Keratinocyte (primary cell): ENCODE measurements around the gene CPA4. TPM values are rescaled to one million over a fixed set of nuclear protein-coding genes. Genes with fewer than 3 reads are reported as not detected.

ENCODE experiments used
- DNase-seq: peaks from one replicate; pipeline ENCODE4 v3.0.0-alpha.2; 2011; ENCODE audit warnings: low read depth, missing footprints, low spot score
- FAIRE-seq: peaks from 2 replicates; lab custom pipeline; 2011; peaks lifted over from hg19 to GRCh38; lab: Jason Lieb, UNC
- H2AFZ ChIP-seq: 2 replicates; pipeline ENCODE4 v1.6.0; 2012; ENCODE audit warnings: low read length, control low read depth, inconsistent platforms; ENCODE audit not compliant: control insufficient read depth
- H3K27ac ChIP-seq: 2 replicates; pipeline ENCODE4 v1.5.1; 2011; ENCODE audit warnings: low read length; ENCODE audit not compliant: control insufficient read depth, insufficient read depth
- H3K27me3 ChIP-seq: 3 replicates; pipeline ENCODE4 v1.6.0; 2011; ENCODE audit warnings: low read length; ENCODE audit not compliant: control insufficient read depth, insufficient read depth; ENCODE audit errors: extremely low read depth
- H3K36me3 ChIP-seq, 2 experiments: 2 replicates in 1 of 2; 3 replicates in 1 of 2; pipeline ENCODE4 v1.5.1; 2011; ENCODE audit warnings: low read length in 2 of 2, mild to moderate bottlenecking in 1 of 2; ENCODE audit not compliant: control insufficient read depth in 2 of 2, insufficient read depth in 2 of 2; ENCODE audit errors: extremely low read depth in 1 of 2
- H3K4me1 ChIP-seq: 3 replicates; pipeline ENCODE4 v1.5.1; 2011; ENCODE audit warnings: low read length; ENCODE audit not compliant: control insufficient read depth, insufficient read depth; ENCODE audit errors: extremely low read depth
- H3K4me2 ChIP-seq: 3 replicates; pipeline ENCODE4 v1.6.0; 2011; ENCODE audit warnings: low read depth, low read length; ENCODE audit not compliant: control insufficient read depth, insufficient read depth; ENCODE audit errors: extremely low read depth
- H3K4me3 ChIP-seq, 3 experiments: fragments of 200-600 bp in 1 of 3; sonication (generic) in 1 of 3; 2 replicates in 2 of 3; 3 replicates in 1 of 3; pipeline ENCODE4 v1.5.1; 2011 to 2016; ENCODE audit warnings: low read length in 3 of 3, mild to moderate bottlenecking in 3 of 3, control low read depth in 2 of 3, inconsistent platforms in 1 of 3, low read depth in 1 of 3, mixed read lengths in 1 of 3, mixed run types in 1 of 3, moderate library complexity in 1 of 3; ENCODE audit not compliant: control insufficient read depth in 2 of 3, insufficient read depth in 2 of 3; ENCODE audit errors: extremely low read depth in 1 of 3
- H3K79me2 ChIP-seq: 2 replicates; pipeline ENCODE4 v1.6.0; 2012; ENCODE audit warnings: low read length; ENCODE audit not compliant: control insufficient read depth, insufficient read depth
- H3K9ac ChIP-seq: 3 replicates; pipeline ENCODE4 v1.6.0; 2011; ENCODE audit warnings: low read length; ENCODE audit not compliant: control insufficient read depth, insufficient read depth; ENCODE audit errors: extremely low read depth
- H3K9me1 ChIP-seq: 3 replicates; pipeline ENCODE4 v1.6.0; 2011; ENCODE audit warnings: low read length; ENCODE audit not compliant: control insufficient read depth, insufficient read depth; ENCODE audit errors: extremely low read depth
- H3K9me3 ChIP-seq: 2 replicates; pipeline ENCODE4 v1.5.1; 2012; ENCODE audit warnings: low read depth, low read length; ENCODE audit not compliant: control insufficient read depth
- H4K20me1 ChIP-seq: 3 replicates; pipeline ENCODE4 v1.6.0; 2011; ENCODE audit warnings: low read length; ENCODE audit not compliant: control insufficient read depth, insufficient read depth; ENCODE audit errors: extremely low read depth
- CTCF ChIP-seq, 3 experiments: IDR thresholded peaks in 1 of 3; conservative IDR thresholded peaks in 1 of 3; optimal IDR thresholded peaks in 1 of 3; 2 replicates in 2 of 3; 3 replicates in 1 of 3; pipeline versions ENCODE3 to v1.5.1; 2011; ENCODE audit warnings: low read length in 3 of 3, mild to moderate bottlenecking in 3 of 3, moderate library complexity in 2 of 3, control low read depth in 1 of 3, inconsistent platforms in 1 of 3; ENCODE audit not compliant: insufficient read depth in 2 of 3; ENCODE audit errors: extremely low read depth in 1 of 3
- EZH2 ChIP-seq: IDR thresholded peaks from one replicate; pipeline ENCODE4 v1.6.1; 2012; ENCODE audit warnings: inconsistent platforms, mild to moderate bottlenecking, low read length, moderate library complexity
- dilution Hi-C: fragments of 300-500 bp; cut with MboI; formaldehyde crosslinking; loops from one replicate; pipeline ENCODE4 v1.7.0; 2020; ENCODE audit warnings: low sequenced_read_pairs; ENCODE audit not compliant: extremely low pct_ligation_motif_present
- polyA plus RNA-seq, 5 experiments: library from polyadenylated mRNA; depleted of rRNA in 3 of 5; stranded (reverse) in 3 of 5; stranded (forward) in 1 of 5; unstranded in 1 of 5; fragments of >200 nt; gene quantifications; 1 replicate in 1 of 5; 2 replicates in 3 of 5; 3 replicates in 1 of 5; pipeline versions ENCODE4 v1.2.1 to v1.2.3, GENCODE V29; 2011 to 2012; ENCODE audit warnings: missing spikeins in 2 of 5, low read depth in 1 of 5, low replicate concordance in 1 of 5

CPA4 gene
- polyA plus RNA-seq, 1 donor (not counting 4 experiments of a cell fraction or from before 2014, with no cell fraction given), result 248 TPM

- TF ChIP-seq EZH2 (no peak), CTCF (optimal IDR thresholded peaks at IDR 0.05 in 1 of 3, IDR thresholded peaks at IDR 0.05 in 1 of 3, conservative IDR thresholded peaks at IDR 0.05 in 1 of 3; ENCODE audit: extremely low read depth in 1 of 3, insufficient read depth in 2 of 3, low read length in 3 of 3) (no peak)
- dilution Hi-C loops, result no loop called here
- FAIRE-seq, result no peak
These were observed 65.5 kb downstream of the CPA4 start for GRCh38 chr7:130358471-130358870.

GRCh38 chr7:130359276-130359857, 66.4 kb downstream of the CPA4 start:
- dilution Hi-C loops, result no loop called here
- Histone ChIP-seq H3K9me1 (peaks cover 2% of the 10 kb centered on the region), H4K20me1 (no peaks in the 10 kb centered on the region), H3K9ac (no peak overlapping the region), H2AFZ (no peak overlapping the region), H3K27me3 (no peaks in the 10 kb centered on the region), H3K27ac (peak overlapping the region; percentile 58), H3K36me3 (no peaks in the 10 kb centered on the region), H3K79me2 (no peaks in the 10 kb centered on the region), H3K4me2 (no peak overlapping the region), H3K4me3 (no peak overlapping the region), H3K9me3 (peaks cover 9% of the 10 kb centered on the region), H3K4me1 (peaks cover 45% of the 10 kb centered on the region)
- no peak for FAIRE-seq
- DNase-seq, result peak; percentile 84
- peak in 1 of 3 experiments; percentile 0 for TF ChIP-seq CTCF (optimal IDR thresholded peaks at IDR 0.05 in 1 of 3, IDR thresholded peaks at IDR 0.05 in 1 of 3, conservative IDR thresholded peaks at IDR 0.05 in 1 of 3; ENCODE audit: extremely low read depth in 1 of 3, insufficient read depth in 2 of 3, low read length in 3 of 3)
- TF ChIP-seq EZH2, result no peak

More at GRCh38 chr7:130358471-130358870, 65.5 kb downstream of the CPA4 start:
- DNase-seq, result no peak
- Histone ChIP-seq H3K9me3 (peaks cover 9% of the 10 kb centered on the region), H3K9ac (no peak overlapping the region), H3K27ac (no peak overlapping the region), H3K27me3 (no peaks in the 10 kb centered on the region), H2AFZ (no peak overlapping the region), H3K4me1 (peaks cover 39% of the 10 kb centered on the region), H4K20me1 (no peaks in the 10 kb centered on the region), H3K4me2 (no peak overlapping the region), H3K79me2 (no peaks in the 10 kb centered on the region), H3K36me3 (no peaks in the 10 kb centered on the region), H3K9me1 (peaks cover 2% of the 10 kb centered on the region), H3K4me3 (no peak overlapping the region)
